HG02840 (cell line): Measurements from ENCODE around the gene ARHGAP4.

ENCODE experiments used
- ATAC-seq: cut with Tn5 transposase; IDR thresholded peaks from one replicate; pipeline ENCODE4 v1.9.1; 2021; ENCODE audit warnings: mild to moderate bottlenecking, moderate library complexity, moderate number of reproducible peaks; ENCODE audit not compliant: unreplicated experiment, low FRiP score

Gene ARHGAP4

GRCh38 chrX:153925739-153926551, at the start of gene ARHGAP4:
Gene ARHGAP4, minus strand, starts transcription at chrX:153926264. Its CDS starts 62 bp downstream, at chrX:153926202.
- ATAC-seq, result no peak

DNA sequence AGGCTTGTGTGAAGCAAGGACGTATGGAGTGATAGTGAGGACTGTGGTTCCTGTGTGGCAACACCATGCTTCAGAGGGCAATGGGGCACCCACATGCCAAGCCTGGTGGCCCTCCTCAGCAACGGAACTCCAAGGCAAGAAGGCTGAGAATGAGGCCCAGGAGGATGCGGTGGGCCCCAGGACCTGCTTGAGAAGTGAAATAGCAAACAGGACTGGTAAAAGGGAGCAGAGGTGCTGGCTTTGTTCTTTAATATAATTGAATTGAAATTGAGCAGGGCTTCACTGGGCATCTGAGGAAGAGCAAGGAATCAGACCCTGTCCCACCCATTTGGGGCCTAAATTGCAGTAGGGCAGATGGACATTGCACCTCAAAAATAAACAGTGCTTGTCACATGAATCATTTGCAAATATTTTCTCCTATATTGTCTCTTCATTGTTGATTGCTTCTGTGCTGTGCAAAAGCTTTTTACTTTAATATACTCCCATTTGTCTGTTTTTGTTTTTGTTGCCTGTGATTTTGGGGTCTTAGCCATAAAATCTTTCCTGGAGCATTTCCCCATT, 48.7 kb upstream of the ARHGAP4 start:
- no peak for ATAC-seq

DNA sequence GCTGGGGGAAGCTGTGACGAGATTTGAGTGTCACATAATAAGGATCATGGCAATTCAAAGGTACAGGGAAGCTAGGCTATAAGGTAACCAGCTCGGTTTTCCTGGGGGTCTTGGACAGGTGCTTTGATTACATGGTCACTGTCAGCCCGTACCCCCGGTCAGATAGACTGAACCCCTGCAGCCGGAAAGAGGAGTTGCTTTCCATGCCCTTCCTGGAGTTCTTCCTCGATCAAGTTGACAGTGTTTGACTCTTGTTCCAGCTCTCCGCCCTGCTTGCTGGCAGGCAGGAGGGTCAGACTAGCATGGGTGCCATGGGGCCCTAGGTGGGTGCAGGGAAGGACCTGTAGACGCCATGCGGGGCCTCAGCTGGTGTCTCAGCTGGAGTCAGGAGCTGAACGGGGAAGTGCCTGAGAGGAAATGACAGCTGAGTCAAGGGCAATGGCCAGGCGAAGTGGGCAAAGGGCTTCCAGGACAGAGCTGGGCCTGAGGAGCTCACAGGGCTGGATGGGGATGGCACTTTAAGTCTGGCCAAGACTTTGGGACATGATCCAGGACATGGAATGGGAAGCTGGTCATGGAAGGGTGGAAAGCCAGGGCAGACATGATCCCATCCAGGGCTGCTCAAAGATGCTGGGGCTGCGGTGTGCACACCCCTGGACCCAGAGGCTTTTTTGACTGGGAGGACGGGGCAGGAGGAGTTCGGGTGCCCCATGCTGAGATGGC, 48.1 kb upstream of the ARHGAP4 start:
- no peak for ATAC-seq

DNA sequence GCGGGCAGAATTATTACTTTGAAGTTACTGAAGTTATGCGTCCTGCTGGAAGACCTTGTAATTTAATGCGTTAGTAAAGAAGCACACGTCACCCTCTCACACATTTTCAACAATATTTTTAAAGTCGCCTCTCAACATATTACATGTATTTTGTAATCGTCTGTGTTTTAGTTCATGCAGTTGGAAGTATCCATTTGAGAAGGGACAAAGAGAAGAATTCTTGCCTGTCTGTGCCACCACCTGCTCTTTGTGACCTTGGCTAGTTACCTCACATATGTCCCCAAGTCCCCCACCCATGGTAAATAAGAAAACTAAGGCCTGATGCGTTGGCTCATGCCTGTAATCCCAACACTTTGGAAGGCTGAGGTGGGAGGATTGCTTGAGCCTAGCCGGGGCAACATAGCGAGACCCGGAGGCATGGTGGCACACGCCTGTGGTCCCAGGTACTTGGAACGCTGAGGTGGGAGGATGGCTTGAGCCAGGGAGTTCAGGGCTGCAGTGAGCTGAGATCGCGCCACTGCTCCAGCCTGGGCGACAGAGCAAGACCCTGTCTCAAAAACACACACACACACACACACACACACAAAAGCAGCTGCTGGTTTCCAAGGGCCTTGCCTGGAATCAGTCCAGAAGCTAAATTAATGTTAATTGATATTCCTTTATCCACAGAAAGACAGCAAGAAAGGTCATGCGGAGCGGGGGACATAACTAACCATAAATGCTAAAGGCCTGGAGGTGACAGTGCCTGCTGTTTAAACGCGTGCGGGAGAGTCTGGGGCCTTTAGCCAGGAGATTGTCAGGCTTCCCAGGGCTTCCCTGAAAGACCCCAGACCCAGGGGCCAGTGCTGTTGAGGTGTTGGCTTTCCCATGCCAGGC, 47.3 kb upstream of the ARHGAP4 start:
- ATAC-seq, result no peak

GRCh38 chrX:153972368-153973126, 46.5 kb upstream of the ARHGAP4 start, which contains the start of gene TMEM187:
Gene TMEM187, plus strand, starts transcription at chrX:153972754. Its CDS starts 9,309 bp downstream, at chrX:153982063.
- ATAC-seq, result peak; percentile 50

- peak; percentile 48 for ATAC-seq
These were observed 45.6 kb upstream of the ARHGAP4 start, which contains the start of gene HCFC1 for GRCh38 chrX:153971450-153972367. Gene HCFC1, minus strand, starts transcription at chrX:153971818. Its CDS starts 978 bp downstream, at chrX:153970840.

DNA sequence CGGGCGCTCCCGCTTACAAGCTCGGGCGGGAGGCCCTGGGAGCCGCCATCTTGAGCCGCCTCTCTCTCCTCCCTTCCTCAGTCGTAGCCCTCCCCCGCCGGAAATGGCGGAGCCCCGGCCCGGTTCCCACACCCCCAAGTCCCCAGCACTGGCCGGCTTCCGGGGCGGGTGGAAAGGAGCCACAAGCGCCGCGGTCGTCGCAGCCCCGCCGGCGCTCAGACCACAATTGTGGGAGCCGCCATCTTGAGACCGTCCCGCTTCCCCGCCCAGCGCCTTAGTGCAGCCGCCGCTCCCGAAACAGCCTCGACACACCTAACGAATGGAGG, 45.0 kb upstream of the ARHGAP4 start:
- peak; percentile 40 for ATAC-seq

DNA sequence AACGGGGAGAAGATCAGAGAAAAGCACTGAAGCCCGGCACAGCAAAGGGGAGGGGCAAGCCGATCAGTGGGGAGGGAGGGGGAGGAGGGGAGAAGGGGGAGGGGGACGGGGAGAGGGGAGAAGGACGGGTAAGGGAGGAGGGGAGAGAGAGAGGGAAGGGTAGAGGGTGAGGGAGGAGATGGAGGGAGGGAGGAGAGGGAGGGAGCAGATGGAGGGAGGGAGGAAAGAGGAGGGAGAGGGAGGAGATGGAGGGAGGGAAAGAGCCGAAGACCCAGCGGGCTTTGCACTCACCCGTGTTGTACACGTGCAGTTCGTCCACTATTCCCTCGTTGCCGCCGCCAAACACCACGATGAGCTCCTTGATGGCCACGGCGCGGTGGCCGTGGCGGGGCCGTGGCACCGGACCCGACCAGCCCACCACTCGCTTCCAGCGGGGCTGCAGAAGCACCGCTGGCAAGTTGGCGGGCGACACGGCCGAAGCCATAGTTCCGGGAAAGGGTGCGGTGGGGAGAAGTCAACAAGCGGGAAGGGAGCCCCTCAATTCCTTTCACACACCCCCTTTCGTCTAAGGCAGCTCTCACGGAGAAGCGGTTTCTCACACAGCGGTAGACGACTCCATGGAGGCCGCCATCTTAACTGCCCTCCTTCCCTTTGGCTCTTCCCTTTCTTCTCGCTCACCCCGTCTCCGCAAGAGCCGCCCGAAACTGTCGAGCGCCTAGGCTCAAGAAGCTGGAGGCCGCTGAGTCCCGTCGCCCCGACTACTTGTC, 44.5 kb upstream of the ARHGAP4 start:
- ATAC-seq, result peak; percentile 3

GRCh38 chrX:153969904-153970356, 43.9 kb upstream of the ARHGAP4 start:
- no peak for ATAC-seq

DNA sequence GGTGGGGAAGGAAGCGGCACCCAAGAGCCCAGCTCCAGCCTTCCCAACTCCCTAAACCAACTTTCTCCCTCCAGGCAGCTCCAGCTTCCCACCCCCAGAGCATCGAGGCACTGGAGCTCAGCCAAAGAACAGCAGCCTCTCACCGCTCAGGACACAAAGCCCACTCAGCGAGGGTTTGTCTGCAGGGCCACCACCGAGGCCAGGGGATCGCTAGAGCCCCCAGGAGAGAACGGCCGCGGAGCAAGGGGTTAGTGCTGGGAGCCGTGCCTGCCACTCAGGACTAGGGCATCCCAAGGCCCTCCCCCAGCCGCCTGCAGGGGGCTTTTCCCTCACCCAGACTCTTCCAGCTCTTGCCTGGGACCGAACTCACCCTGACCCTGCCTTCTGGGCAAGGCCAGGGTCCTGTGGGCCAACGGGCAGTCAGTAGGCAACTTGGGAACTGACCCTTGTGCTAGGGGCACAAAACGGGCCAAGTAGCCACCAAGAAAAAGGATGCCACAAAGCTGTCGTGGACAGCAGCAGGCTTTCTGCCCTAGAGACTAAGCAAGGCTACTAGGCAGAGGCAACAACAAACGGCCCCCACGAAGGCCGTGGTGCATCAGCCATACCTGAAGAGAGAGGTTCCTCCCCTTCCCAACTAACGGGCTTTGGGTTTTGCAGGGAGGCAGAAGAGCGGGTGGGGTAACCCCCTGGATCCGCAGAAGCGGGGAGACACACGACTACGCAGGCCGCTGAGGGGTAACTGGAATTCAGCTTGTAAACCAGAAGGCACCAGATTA, 43.2 kb upstream of the ARHGAP4 start:
- ATAC-seq, result no peak

- ATAC-seq, result no peak
These were observed 42.7 kb upstream of the ARHGAP4 start for GRCh38 chrX:153968754-153969124.

DNA sequence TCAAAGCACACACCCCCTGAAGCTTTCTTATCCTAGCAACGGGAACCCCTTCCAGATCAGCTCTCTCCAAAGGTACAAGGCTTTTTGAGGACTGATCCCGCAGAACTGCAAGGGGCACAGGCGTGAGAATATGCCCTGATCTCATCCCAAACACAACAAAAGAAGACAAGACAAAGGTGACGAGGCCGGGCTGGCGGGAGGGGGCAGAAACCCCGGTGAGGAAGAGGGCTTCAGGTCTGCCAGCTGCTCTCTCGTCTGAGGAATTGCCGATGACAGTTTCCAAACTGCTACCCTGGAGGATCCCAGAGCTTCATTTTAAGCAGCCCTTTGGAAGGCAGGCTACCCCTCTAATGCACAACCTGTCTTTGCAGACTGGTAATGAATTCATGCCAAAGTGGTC, 42.2 kb upstream of the ARHGAP4 start:
- no peak for ATAC-seq

DNA sequence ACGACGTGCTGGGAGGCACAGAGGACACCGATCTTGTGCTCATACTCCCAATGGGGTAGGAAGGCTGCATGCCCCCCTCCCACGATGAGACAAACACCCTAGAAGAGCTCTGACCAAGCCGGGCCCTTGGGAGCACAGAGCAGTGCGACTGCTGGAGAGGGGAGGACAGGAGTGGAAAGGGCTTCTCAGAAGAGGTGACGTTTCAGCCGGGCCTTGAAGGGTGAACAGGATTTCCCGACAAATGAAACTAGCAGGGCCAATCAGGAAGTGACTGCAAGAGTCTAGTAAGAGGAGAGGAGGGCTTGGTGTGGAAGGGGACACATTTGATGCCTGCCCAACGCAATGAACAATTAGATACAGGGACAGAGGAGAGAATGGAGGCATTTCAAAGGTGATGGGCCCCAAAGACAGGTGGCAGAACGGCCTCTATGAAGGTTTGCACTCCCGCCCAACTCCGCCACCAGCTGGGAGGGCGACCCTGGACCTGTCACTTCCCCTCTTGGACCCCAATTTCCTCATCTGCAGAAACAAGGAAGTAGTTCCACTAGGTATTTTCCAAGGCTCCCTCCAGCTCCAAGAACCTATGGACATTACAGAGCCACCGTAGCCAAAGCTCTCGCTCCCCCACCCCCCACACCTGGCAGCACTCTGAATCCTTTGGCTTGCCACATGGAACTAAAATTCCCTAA, 41.6 kb upstream of the ARHGAP4 start:
- ATAC-seq, result no peak

GRCh38 chrX:153966841-153967535, 40.9 kb upstream of the ARHGAP4 start:
- no peak for ATAC-seq

DNA sequence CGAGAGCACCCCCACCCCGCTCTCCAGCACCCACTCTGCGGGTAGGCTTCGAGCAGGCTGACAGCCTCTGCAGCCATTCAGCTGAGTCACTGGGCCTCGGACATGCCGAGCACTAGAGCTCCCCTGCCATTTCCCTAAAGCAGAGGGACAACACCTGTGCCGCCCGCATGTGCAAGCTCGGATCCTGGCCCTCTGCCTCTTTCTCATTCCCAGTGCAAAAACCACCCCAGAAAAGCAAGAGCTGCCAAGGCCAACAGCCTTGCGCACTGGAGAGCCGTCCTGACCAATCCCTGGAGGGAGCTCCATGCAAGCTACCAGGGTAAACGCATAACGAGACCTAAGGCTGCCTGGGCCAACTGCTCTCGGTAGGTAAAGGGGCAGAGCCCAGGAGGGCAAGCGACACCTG, 40.2 kb upstream of the ARHGAP4 start:
- no peak for ATAC-seq

DNA sequence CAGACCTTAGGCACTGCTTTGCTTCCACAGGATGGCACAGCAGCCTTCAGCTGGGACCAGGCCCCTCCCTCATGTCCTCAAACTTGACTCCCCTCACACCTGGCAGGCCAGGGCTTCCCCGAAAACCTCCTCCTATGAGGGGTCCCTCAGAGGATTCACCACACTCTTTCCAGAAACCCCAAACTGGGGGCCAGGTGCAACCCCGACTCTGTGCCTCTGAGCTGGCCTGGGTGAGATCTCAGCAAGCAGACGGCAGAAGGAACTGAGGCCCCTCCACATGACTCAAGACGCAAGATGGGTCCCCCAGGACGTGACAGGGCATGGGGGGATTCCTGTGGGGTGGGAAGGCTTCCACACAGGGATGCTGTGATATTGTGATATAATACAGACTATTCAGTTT, 39.3 kb upstream of the ARHGAP4 start:
- ATAC-seq, result no peak
